HK-2 (cell line): ENCODE data around the gene BHLHE40.

Experiments used
- DNase-seq: peaks from one replicate; pipeline ENCODE4 v3.0.0-alpha.2; 2018; ENCODE audit not compliant: unreplicated experiment

Gene BHLHE40

DNA sequence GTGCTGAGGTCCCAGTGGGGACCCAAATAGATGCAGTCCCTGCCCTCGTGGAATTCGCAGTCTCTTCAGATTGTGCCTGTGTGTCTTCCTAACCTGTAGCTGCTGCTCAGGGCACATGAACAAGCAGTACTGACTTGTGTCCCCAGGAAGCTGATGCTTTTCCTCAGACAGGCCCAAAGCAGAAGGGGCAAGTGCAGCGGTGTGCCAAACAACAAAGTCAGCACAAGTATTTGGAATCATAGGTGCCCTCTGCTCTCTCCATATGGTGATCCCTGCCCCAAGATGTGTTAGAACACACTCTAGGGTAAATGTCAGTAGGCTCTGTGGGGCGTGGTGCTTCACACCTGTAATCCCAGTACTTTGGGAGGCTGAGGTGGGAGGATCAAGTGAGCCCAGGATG, 21.9 kb downstream of the BHLHE40 start:
- DNase-seq = no peak

- DNase-seq = no peak
Measured at GRCh38 chr3:5001805-5002173, 22.6 kb downstream of the BHLHE40 start.

DNA sequence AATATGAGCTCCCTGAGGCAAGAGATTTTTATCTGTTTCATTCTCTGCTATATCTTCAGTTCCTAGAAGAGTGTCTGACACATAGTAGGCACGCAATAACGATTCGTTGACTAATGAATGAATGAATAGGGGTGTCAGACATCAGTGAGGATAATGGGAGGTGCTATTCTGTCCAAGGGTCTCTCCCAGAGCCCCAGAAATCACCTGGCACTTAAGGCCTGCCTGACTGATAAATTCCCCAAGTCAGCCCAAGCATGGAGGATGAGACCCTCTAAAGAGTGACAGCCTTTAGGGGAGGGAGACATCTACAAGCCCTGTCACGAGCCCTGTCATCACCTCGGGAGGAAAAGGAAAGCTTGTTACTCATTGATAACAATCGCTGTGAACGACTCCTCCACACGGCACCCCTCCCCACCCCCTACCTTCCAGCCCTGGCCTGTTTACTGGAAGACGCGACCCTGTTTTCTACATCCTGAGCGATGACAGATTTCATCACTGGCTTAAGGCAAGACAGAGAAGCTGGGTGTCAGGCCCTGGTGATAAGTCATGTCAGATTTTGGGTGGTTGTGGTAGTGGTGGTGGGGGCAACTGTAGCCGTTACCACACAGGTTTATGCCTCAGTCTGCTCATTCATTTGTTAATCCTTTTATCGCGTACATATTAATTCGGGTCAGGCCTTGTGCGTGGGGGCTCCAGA, 23.1 kb downstream of the BHLHE40 start:
- no peak for DNase-seq

DNA sequence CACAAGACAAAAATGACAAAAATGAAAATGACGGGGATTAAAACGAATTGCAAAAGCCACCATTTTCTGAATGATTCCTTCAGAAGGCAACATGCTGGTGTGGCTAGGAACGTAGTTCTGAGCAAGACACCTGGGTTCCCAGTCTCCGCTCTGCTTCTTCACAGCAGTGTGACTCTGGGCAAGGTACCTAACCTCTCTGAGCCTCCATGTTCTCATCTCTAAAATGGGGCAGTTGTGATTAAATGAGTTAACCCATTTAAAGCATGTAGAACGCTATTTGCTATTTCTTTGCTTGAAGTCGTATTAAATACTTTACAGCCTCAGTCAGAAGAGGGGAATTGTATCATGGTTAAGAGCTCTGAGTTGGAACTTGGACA, 23.6 kb downstream of the BHLHE40 start:
- DNase-seq = no peak

DNA sequence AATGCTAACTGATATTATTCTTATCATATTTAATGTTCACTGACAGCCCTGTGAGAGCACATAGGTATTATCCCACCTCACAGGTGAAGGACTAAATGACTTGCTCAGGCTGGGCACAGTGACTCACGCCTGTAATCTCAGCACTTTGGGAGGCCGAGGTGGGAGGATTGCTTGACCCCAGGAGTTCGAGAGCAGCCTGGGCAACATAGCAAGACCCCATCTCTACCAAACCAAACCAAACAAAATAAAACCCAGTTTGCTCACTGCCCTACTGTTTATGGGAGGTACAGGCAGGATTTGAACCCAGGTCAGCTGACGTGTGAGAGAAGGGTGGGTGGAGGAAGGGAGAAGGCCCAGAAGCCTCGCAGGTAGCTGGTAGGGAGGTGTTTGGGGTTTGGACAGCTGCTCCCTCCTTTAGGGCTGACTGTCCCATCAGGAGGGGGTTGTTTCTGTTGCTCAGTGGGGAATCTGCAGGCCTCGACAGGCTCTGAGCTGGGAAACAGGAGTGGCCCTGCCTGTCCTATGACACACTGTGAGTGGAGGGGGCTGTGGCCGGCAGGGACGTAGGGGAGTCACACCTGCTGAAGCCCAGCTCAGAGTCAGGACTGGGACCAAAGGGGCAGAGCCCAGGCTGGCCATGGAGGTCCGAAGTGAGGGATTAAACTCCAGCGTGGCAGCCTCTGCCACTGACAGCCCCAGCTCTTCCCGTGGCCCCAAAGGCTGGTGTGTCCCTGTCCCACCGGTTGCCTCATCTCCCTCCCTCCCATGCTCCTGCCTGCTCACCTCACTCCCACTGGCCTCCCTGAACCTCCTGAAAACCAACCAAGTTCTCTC, 25.3 kb downstream of the BHLHE40 start:
- no peak for DNase-seq

DNA sequence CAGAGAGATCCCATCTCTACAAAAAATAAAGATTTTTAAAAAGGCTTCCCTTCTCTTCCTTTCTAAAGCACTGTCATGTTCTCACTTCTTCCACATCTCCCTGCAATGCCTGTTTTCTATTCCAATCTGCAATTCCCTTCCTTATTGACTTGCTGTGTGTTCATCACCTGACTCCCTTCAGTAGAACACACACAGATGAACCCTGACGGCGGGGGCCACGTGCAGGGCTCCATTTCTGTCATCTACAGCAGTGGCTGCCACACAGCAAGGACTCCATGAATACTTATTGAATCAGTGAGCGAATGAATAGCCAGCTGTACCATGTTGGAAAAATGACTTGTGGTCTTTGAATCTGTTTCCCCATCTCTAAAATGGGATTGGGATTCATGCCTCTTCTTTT, 26.1 kb downstream of the BHLHE40 start:
- DNase-seq = no peak

DNA sequence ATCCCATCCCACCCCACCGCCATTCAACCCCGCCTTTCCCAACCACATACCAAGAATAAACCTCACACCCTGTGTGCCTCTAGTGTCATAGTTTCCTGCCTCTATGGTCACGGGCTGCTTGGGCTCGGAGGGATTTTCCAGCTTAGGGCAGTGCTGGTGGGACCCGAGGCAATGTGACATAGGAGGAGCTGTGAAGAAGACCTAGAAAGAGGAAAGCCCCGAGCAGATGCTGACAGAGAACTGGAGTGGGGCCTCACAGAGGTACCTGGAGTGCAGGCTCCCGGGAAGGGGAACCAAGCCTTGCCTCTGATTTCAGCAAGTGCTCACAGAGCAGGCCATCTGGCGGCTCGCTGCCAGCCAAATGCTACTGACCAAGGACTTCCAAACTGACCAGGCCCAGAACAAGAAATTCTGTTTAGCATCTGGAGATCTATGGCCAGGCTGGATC, 27.5 kb downstream of the BHLHE40 start:
- DNase-seq = no peak

DNA sequence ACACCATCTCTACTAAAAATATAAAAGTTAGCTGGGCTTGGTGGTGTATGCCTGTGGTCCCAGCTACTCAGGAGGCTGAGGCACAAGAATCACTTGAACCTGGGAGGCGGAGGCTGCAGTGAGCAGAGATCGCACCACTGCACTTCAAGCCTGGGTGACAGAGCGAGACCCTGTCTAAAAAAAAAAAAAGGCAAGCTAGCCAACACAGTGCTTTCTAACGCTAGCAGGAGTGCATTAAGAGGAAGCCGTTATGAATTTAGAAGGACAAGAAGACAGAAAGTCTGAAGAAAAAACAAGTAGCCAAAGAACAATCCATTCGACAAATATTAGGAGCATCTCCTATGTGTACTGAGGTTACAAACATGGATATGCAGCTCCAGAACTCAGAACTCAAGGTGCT, 28.6 kb downstream of the BHLHE40 start:
- no peak for DNase-seq

GRCh38 chr3:5009506-5010109, 30.4 kb downstream of the BHLHE40 start:
- no peak for DNase-seq

DNA sequence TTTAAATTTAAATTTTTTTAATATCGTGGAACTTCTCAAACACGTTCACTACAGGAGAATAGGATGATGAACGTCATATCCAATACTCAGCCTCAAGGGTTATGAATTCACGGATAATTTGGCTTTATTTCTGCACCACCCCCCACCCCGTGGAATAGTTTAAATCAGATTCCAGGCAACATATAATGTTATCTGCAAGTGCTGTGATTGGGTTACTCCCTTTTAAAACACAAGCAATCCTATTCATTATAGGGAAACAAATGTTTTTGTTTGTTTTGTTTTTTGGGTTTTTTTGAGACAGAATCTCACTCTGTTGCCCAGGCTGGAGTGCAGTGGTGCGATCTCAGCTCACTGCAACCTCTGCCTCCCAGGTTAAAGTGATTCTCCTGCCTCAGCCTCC, 30.9 kb downstream of the BHLHE40 start:
- DNase-seq = no peak

DNA sequence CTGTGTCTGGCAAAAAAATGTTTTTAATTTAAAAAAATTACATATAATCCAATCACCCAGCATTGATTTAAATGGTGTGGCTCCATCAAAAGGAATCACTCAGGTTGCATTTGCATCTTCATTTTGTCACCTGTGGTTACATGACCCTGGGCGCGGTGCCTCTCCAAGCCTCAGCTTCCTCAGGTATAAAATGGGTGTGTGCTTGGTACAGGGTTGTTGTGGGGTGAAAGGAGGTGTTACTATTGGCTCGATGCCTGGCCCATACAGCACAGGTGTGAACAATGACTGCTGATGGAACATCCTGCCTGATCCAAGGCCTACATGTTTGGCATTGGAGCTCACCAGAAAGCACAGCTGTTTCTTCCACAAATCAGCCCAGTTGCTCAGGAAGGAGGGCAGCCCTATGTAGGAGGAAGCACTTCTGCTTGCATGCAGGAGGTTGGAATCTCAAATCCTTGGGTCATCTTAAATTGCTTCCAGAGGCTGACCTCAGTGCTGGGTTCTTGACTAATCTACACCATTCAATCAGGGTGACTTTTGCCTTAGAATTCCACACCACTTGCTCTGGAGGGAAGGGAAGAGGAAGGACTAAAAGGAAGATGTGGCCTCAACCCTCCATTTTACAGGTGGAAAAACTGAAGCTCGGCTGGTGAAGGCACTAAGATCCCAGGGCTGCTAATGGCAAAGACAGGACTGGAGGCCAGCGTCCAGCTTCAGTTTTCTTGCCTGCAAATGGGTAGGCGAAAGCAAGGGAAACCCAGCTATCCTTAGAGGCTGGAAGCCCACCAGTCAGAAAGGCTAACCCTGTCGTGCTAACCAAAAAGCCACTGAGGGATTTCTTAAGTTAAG, 31.7 kb downstream of the BHLHE40 start:
- DNase-seq = no peak

GRCh38 chr3:5011555-5012256, 32.5 kb downstream of the BHLHE40 start:
- DNase-seq = no peak

DNA sequence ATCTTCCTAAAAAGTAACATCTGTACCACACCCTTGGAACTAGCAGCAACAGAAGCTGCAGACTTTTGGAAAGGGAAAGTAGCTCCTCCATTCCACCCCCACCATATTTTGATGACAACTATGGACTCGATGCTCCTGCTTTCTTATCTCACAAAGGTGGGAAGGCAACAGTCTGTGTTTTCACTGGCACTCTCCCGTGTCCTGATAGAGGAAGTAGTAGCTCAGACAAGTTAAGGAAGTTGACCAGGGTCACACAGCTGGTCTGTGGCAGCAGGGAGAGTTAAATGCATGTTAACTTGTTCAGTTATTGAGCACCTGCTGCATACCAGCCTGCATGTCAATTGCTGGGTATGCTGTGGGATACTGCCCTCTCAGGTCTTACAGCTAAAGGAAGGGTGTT, 33.1 kb downstream of the BHLHE40 start:
- no peak for DNase-seq

GRCh38 chr3:5013021-5013906, 34.0 kb downstream of the BHLHE40 start:
- peak; percentile 70 for DNase-seq

- no peak for DNase-seq
Measured at GRCh38 chr3:5014391-5014790, 35.2 kb downstream of the BHLHE40 start.

DNA sequence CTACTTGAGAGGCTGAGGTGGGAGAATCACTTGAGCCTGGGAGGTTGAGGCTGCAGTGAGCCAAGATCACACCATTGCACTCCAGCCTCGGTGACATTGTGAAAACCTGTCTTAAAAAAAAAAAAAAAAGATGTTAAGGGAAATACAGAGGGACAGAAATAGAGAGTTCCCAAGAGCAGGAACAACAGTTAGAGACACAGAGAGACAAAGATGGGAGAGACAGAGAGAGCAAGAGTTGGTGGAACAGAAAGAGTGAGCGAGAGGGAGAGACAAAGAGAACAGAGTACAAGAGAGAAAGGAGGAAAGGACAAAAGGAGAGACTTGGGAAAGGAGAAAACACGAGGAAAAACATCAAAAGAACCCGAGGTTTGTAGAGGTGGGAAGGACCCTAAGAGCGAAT, 35.8 kb downstream of the BHLHE40 start:
- no peak for DNase-seq

GRCh38 chr3:5016211-5017161, 37.2 kb downstream of the BHLHE40 start:
- no peak for DNase-seq

DNA sequence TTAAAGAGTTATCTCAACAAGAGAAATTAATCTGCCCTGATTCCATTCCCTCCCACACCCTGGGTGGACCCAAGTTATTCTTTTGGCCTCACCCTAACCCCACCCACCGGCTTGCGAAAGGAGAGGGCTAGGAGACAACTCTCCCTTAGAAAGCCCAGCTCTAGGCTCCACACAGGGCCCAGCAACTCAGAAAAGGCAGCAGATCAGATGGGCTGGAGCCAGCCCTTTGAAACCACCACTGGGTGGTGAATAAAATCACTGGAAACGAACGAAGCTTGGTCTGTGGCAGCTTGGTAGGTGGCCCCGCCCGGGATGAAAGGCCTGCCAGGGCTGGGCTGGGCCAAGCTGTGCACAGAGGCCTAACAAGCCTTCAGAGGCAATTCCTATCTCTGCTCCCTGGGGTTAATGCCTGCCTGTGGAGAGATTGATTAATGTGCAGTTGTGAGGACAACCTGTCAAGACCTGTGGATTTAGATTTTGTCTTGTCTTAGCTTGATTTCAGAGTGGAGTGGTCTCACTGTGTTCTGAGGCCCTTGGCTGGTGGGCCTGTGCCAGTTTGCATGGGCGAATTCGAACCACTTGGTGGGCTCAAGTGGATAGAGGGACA, 38.8 kb downstream of the BHLHE40 start:
- no peak for DNase-seq
